ENCODE data around the gene TBPL1.
"Not testable (repeated sequence)": the region's sequence is repeated elsewhere in the genome, so short reads cannot be mapped to it uniquely, and the experiment has no call there.

TBPL1 gene

GRCh38 chr6:133973109-133973971, 20.3 kb downstream of the TBPL1 start:
- peak; percentile 96 for FAIRE-seq

- FAIRE-seq, result no peak
Observed at GRCh38 chr6:133977983-133978895, 25.2 kb downstream of the TBPL1 start.

GRCh38 chr6:133978896-133979240, 25.8 kb downstream of the TBPL1 start:
- peak; percentile 58 for FAIRE-seq

- FAIRE-seq, result not testable (repeated sequence)
Observed at GRCh38 chr6:133979269-133979963, 26.4 kb downstream of the TBPL1 start.

GRCh38 chr6:133980168-133980567, 27.1 kb downstream of the TBPL1 start:
- no peak for FAIRE-seq

GRCh38 chr6:133983099-133983939, 30.3 kb downstream of the TBPL1 start:
- no peak for FAIRE-seq

- no peak for FAIRE-seq
Observed at GRCh38 chr6:133985970-133986369, 32.9 kb downstream of the TBPL1 start.

- no peak for FAIRE-seq
Observed at GRCh38 chr6:133986942-133987341, 33.9 kb downstream of the TBPL1 start.

- FAIRE-seq, result no peak
Observed at GRCh38 chr6:133989525-133989924, 36.5 kb downstream of the TBPL1 start.

GRCh38 chr6:133990321-133990720, 37.3 kb downstream of the TBPL1 start:
- no peak for FAIRE-seq

- FAIRE-seq, result peak; percentile 33
Observed at GRCh38 chr6:133991096-133991593, 38.1 kb downstream of the TBPL1 start.

GRCh38 chr6:133992992-133993680, 40.1 kb downstream of the TBPL1 start:
- FAIRE-seq, result no peak

GRCh38 chr6:133995296-133995695, 42.3 kb downstream of the TBPL1 start:
- no peak for FAIRE-seq

- no peak for FAIRE-seq
Observed at GRCh38 chr6:133995758-133996157, 42.7 kb downstream of the TBPL1 start.

- FAIRE-seq, result no peak
Observed at GRCh38 chr6:133997267-133997666, 44.2 kb downstream of the TBPL1 start.

GRCh38 chr6:133999305-133999704, 46.3 kb downstream of the TBPL1 start:
- FAIRE-seq, result no peak

- no peak for FAIRE-seq
Observed at GRCh38 chr6:134000443-134000842, 47.4 kb downstream of the TBPL1 start.

- no peak for FAIRE-seq
Observed at GRCh38 chr6:134002821-134003220, 49.8 kb downstream of the TBPL1 start.

- no peak for FAIRE-seq
Observed at GRCh38 chr6:134003542-134003951, 50.5 kb downstream of the TBPL1 start.

- FAIRE-seq, result no peak
Observed at GRCh38 chr6:134004714-134005113, 51.7 kb downstream of the TBPL1 start.

- FAIRE-seq, result no peak
Observed at GRCh38 chr6:134005800-134006199, 52.8 kb downstream of the TBPL1 start.
